C4-2B (cell line): Measurements from ENCODE around the gene ADGRA3.

Source experiments
- CTCF ChIP-seq: fragments of 450-650 bp; conservative IDR thresholded peaks from 2 replicates; pipeline ENCODE4 v1.5.1; 2017; ENCODE audit warnings: mild to moderate bottlenecking
- ZFX ChIP-seq: fragments of 450-650 bp; IDR thresholded peaks from 2 replicates; pipeline ENCODE4 v1.6.1; 2017

GRCh38 chr4:22487328-22487727 is 28.5 kb downstream of the ADGRA3 start:
- no peak for TF ChIP-seq CTCF
- no peak for TF ChIP-seq ZFX
